ENCODE measurements around the gene AQP9.

The AQP9 gene

DNA sequence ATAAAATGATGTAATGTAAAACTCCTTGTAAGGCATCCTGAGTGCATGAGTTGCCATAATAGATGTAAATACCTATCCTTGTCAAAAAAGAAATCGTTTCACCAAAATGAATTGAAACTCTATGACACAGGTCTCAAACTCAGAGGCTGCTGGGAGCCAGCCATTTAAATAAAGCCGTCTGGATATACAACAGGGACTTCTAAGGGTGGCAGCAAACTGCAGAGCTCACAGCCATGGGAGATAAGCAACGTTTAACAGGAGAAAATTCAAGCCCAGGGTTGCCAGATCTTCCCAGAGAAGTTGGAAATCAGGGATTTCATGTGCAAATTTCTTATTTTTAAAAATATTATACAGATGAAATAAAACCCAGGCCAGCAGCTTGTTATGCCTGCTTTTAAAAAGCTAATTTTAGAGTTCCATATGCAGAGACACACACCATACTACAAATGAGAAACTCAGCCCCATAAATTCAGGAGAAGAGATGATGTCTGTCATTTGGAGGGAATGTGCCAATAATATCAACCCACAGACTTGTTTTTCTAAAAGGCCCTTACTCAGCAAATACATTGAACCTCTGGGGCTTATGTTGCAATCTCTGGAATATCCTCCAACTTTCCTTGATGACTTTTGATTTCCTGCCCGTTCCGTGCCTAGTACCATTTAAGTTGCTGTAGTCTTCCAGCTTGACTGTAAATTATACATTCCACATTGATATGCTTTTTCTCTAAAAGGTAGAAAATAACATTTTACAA, 75.6 kb downstream of the AQP9 start:
- POLR2A ChIA-PET = no interaction called here
- TF ChIP-seq, protein P1, sequence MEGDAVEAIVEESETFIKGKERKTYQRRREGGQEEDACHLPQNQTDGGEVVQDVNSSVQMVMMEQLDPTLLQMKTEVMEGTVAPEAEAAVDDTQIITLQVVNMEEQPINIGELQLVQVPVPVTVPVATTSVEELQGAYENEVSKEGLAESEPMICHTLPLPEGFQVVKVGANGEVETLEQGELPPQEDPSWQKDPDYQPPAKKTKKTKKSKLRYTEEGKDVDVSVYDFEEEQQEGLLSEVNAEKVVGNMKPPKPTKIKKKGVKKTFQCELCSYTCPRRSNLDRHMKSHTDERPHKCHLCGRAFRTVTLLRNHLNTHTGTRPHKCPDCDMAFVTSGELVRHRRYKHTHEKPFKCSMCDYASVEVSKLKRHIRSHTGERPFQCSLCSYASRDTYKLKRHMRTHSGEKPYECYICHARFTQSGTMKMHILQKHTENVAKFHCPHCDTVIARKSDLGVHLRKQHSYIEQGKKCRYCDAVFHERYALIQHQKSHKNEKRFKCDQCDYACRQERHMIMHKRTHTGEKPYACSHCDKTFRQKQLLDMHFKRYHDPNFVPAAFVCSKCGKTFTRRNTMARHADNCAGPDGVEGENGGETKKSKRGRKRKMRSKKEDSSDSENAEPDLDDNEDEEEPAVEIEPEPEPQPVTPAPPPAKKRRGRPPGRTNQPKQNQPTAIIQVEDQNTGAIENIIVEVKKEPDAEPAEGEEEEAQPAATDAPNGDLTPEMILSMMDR (IDR thresholded peaks at IDR 0.05; ENCODE audit: insufficient read depth, low read length, missing control alignments) = no peak
- no peak overlapping the region for H3K4me3 ChIP-seq (ENCODE audit: low read depth, low read length)
- no peak for DNase-seq (ENCODE audit: low read depth, low spot score)
- CTCF ChIA-PET = interaction anchor here (0.8 to 2.3 kb wide), 12 partner anchors 9 to 1319 kb away, joined by 3 to 28 read pairs (median 4); no protein-coding TSS in a partner anchor

DNA sequence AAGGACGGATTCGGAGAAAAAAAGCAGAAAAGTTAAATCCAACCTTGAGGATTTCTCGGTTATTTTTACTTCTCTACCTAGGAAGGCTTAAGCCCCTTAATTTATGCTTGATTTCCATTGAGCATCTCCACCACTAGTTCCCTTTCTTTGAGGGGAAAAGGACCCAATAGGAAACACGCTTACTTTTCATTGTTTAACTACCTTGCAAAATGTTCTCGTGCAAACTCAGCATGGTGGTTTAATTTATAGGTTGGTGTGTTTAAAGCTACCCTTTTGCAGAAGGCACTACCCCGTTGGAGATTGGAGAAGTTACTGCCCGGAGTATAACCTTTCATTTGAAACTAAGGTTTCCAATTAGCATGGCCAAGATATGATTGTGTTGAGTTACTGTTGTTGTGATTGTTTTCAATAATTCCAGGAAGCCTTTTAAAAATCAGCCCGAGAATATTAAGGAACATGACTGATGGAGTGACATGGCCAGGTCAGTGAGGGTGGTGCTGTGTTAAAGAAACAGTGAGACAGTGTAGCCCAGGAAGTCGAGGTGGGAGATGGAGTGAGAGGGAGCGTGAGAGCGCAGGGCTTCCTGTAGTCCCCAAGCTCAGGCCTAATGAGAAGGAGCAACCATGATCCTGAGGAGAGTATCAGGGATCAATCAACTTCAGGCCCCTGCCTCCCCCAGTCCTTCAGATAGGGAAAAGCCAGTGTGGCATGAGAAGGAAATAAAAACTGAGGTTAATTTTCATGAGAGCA, 76.6 kb downstream of the AQP9 start:
- no peak for DNase-seq (ENCODE audit: low read depth, low spot score)
- CTCF ChIA-PET = interaction anchor here (0.8 to 2.2 kb wide), 5 partner anchors 8 to 1314 kb away, joined by 3 to 8 read pairs (median 4); no protein-coding TSS in a partner anchor
- TF ChIP-seq, protein P1 (IDR thresholded peaks at IDR 0.05; ENCODE audit: insufficient read depth, low read length, missing control alignments) = no peak
- H3K4me3 ChIP-seq (ENCODE audit: low read depth, low read length) = no peak overlapping the region
- POLR2A ChIA-PET = no interaction called here

DNA sequence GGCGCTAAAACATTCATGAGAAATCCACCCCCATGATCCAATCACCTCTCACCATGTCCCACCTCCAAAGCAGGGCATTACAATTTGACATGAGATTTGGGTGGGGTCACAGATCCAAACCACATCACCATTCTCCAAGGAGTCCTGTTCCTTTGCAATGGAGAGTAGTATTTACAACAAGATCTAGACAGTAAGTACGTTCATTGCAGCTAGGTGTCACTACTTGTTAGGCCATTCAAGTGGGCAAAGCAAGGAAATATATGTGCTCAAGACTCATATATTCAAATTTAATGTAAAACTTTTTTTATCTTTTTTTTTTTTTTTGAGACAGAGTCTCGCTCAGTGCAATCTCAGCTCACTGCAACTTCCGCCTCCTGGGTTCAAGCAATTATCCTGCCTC, 79.3 kb downstream of the AQP9 start:
- no peak overlapping the region for H3K4me3 ChIP-seq (ENCODE audit: low read depth, low read length)
- DNase-seq (ENCODE audit: low read depth, low spot score) = no peak
- TF ChIP-seq, protein P1 (IDR thresholded peaks at IDR 0.05; ENCODE audit: insufficient read depth, low read length, missing control alignments) = no peak
- ChIA-PET POLR2A (no interaction called here), CTCF (interaction anchor here (1.1 to 1.8 kb wide), 2 partner anchors 9 to 10 kb away, joined by 3 to 7 read pairs; no protein-coding TSS in a partner anchor)

DNA sequence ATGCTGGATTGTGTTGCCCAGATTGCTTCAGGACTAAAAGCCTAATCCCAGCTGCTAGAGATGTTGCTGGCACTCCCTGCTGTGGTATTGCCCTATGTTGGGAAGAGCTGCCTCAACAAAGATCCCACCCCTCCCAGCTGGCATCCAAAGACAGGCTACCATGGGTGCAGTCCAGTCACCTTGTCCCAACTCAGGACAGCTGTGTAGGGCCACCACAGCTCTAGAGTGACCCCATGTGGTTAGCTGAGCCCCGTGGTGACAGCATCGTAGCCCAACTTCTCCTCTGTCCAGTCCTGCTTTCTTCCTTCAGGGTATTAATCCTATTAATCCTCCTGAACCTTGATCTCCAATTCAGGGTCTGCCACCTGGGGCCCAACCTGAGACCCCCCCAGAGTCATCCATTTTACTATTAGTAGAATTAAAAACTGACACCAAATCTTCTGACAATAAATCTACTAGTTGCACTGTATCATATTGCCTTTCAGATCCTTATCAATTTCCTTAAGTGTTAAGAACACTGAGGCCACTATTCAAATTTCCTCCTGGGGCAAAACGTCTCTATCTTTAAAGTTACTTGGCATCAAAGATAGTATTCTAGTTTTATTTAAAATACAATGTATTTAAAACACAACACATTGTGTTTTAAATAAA, 83.5 kb downstream of the AQP9 start:
- no peak for DNase-seq (ENCODE audit: low read depth, low spot score)
- TF ChIP-seq, protein P1 (IDR thresholded peaks at IDR 0.05; ENCODE audit: insufficient read depth, low read length, missing control alignments) = peak; percentile 58
- ChIA-PET POLR2A (no interaction called here), CTCF (interaction anchor here (0.7 to 5.0 kb wide), 6 partner anchors 9 to 1307 kb away, joined by 3 to 28 read pairs (median 4); no protein-coding TSS in a partner anchor)
- H3K4me3 ChIP-seq (ENCODE audit: low read depth, low read length) = no peak overlapping the region

DNA sequence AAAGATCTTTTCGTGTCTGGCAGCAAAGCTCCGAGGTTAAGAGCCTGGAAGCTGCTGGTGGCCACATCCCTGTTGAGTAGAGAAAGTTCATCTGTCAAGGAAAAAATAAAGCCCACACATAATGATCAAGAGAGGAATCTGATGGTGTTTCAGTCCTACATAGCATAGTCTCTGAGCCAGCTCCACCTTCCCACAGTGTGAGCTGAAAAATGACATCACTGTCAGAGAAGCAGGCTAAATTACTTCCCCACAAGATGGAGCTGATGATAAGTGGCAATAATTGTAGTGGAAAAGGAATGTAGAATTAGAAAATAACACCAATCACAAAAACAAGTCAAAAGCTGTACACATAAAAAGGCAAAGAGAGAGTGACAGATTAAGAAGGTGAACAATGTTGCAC, 84.5 kb downstream of the AQP9 start:
- ChIA-PET POLR2A (no interaction called here), CTCF (interaction anchor here (0.6 to 5.0 kb wide), 5 partner anchors 9 to 1306 kb away, joined by 3 to 28 read pairs (median 4); no protein-coding TSS in a partner anchor)
- TF ChIP-seq, protein P1 (IDR thresholded peaks at IDR 0.05; ENCODE audit: insufficient read depth, low read length, missing control alignments) = no peak
- H3K4me3 ChIP-seq (ENCODE audit: low read depth, low read length) = no peak overlapping the region
- no peak for DNase-seq (ENCODE audit: low read depth, low spot score)
